ENCODE results near the gene KRT74. TPM values are rescaled to one million over a fixed set of nuclear protein-coding genes. Genes with fewer than 3 reads are reported as not detected.

The KRT74 gene
- total and polyA plus RNA-seq, 10 donors, result not detected

GRCh38 chr12:52535574-52535973, 38.1 kb downstream of the KRT74 start:
- no peak for TF ChIP-seq CTCF (IDR thresholded peaks at IDR 0.05 in 8 of 11, conservative IDR thresholded peaks at IDR 0.05 in 3 of 11)
- no peak for TF ChIP-seq POLR2A (IDR thresholded peaks at IDR 0.05)
- no peak for TF ChIP-seq POLR2AphosphoS5 (IDR thresholded peaks at IDR 0.05)
- DNase-seq, result no peak
- Histone ChIP-seq H3K36me3 (no peaks in the 10 kb centered on the region), H3K9me3 (no peaks in the 10 kb centered on the region), H3K4me1 (peaks cover 0 to 12% (median 0%) of the 10 kb centered on the region in 6 donors), H3K27ac (no peak overlapping the region), H3K27me3 (replicated peaks in 1 of 7) (peaks cover 0 to 8% (median 0%) of the 10 kb centered on the region in 7 donors), H3K4me3 (no peak overlapping the region)
- 0 to 85% (median 68%) methylated on average over 1 of the region's 1 CpG for WGBS, 5 donors
- intact Hi-C loops (cut with DNase I; ENCODE audit: low total_unique reads), result no loop called here

- no peaks in the 10 kb centered on the region for H3K9me3 ChIP-seq
- H3K36me3 ChIP-seq, result no peaks in the 10 kb centered on the region
- DNase-seq, result peak; percentile 22
- intact Hi-C loops (cut with DNase I; ENCODE audit: low total_unique reads), result no loop called here
- peaks cover 0 to 12% (median 0%) of the 10 kb centered on the region in 6 donors for H3K4me1 ChIP-seq
- peaks cover 0 to 8% (median 0%) of the 10 kb centered on the region in 7 donors for H3K27me3 ChIP-seq (replicated peaks in 1 of 7)
- TF ChIP-seq POLR2AphosphoS5 (IDR thresholded peaks at IDR 0.05), result no peak
- no peak for TF ChIP-seq POLR2A (IDR thresholded peaks at IDR 0.05)
- TF ChIP-seq CTCF (IDR thresholded peaks at IDR 0.05 in 8 of 11, conservative IDR thresholded peaks at IDR 0.05 in 3 of 11), result no peak
- WGBS, 5 donors, result 72 to 92% (median 88%) methylated on average over 5 of the region's 5 CpGs
- no peak overlapping the region for H3K27ac ChIP-seq
- H3K4me3 ChIP-seq, result no peak overlapping the region
These were observed 39.2 kb downstream of the KRT74 start for GRCh38 chr12:52534482-52534881.

DNA sequence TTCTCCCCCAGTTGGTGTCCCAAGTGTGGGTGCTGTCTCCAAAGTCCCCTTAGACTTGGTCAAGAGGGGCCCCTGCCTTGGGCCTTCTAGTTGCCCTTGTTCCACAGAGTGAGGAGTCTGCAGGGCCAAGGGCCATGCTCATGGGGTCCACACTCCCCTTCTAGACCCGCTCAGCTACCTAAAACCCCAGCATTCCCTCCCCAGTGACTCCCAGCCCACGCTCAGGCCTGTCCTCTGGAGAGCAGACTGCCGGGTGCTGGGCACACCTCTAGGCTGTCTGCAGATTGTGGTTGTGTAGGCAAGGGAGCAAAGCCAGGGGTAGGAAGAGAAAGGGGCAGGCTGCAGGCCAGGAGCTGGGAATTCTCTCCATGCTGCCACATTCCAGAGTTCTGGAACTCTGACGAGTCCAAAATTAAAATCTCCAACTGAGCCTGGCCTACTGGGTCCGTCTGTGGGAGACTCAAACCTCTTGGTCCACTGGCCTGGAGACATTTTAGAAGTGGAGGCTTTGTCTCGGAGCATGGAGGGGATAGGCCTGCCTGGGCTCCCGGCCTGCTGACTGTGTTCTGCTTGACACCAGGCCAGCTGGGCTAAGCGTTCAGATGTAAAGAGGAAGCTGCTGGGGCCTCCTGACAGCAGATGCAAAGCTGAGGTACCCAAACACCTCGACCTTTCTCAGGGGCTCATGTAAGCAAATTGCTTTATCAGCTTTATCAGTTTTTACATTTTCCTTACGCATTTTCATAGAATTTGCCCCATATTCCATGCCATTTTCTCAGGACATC, 39.8 kb downstream of the KRT74 start:
- H3K4me1 ChIP-seq, result peaks cover 0 to 12% (median 0%) of the 10 kb centered on the region in 6 donors
- peak overlapping the region in 1 of 8 donors; percentile 22 for H3K27ac ChIP-seq
- H3K36me3 ChIP-seq, result no peaks in the 10 kb centered on the region
- 62 to 74% (median 71%) methylated on average over 8 to 10 of the region's 10 CpGs for WGBS, 5 donors
- no peak for TF ChIP-seq CTCF (IDR thresholded peaks at IDR 0.05 in 8 of 11, conservative IDR thresholded peaks at IDR 0.05 in 3 of 11)
- peak in 1 of 3 donors; percentile 16 for TF ChIP-seq POLR2AphosphoS5 (IDR thresholded peaks at IDR 0.05)
- no peak for TF ChIP-seq POLR2A (IDR thresholded peaks at IDR 0.05)
- peaks cover 0 to 8% (median 0%) of the 10 kb centered on the region in 7 donors for H3K27me3 ChIP-seq (replicated peaks in 1 of 7)
- no peaks in the 10 kb centered on the region for H3K9me3 ChIP-seq
- intact Hi-C loops (cut with DNase I; ENCODE audit: low total_unique reads), result no loop called here
- H3K4me3 ChIP-seq, result no peak overlapping the region
- peak; percentile 70 for DNase-seq

GRCh38 chr12:52532636-52533035, 41.0 kb downstream of the KRT74 start:
- H3K27ac ChIP-seq, result peak overlapping the region in 2 of 8 donors; percentile 1 to 50
- intact Hi-C loops (cut with DNase I; ENCODE audit: low total_unique reads), result no loop called here
- peaks cover 0 to 8% (median 0%) of the 10 kb centered on the region in 7 donors for H3K27me3 ChIP-seq (replicated peaks in 1 of 7)
- no peaks in the 10 kb centered on the region for H3K36me3 ChIP-seq
- TF ChIP-seq POLR2AphosphoS5 (IDR thresholded peaks at IDR 0.05), result no peak
- no peaks in the 10 kb centered on the region for H3K9me3 ChIP-seq
- 56 to 76% (median 68%) methylated on average over 4 of the region's 4 CpGs for WGBS, 5 donors
- peak; percentile 49 for DNase-seq
- H3K4me1 ChIP-seq, result peaks cover 0 to 12% (median 0%) of the 10 kb centered on the region in 6 donors
- H3K4me3 ChIP-seq, result no peak overlapping the region
